Sigmoid colon (tissue), 3 donors: ENCODE measurements around the gene FSD1.

Experiments used
- CTCF ChIP-seq, 4 experiments: fragments of 450-650 bp in 3 of 4; fragments of 200-600 bp in 1 of 4; IDR thresholded peaks; one replicate each; pipeline ENCODE4 v1.5.1; 2016 to 2019; ENCODE audit warnings: antibody characterized with exemption in 4 of 4, mild to moderate bottlenecking in 3 of 4, moderate library complexity in 2 of 4
- POLR2A ChIP-seq, 2 donors: fragments of 450-650 bp; IDR thresholded peaks; one replicate each; pipeline ENCODE4 v1.6.1; 2016; ENCODE audit warnings: antibody characterized with exemption in 2 of 2, mild to moderate bottlenecking in 2 of 2, moderate library complexity in 2 of 2

- TF ChIP-seq CTCF (IDR thresholded peaks at IDR 0.05) (no peak), POLR2A (IDR thresholded peaks at IDR 0.05) (no peak)
Measured at GRCh38 chr19:4369109-4369887, 64.9 kb downstream of the FSD1 start.
